Measurements from ENCODE around the gene CDH23. TPM values are rescaled to one million over a fixed set of nuclear protein-coding genes. Genes with fewer than 3 reads are reported as not detected.
"Not testable (repeated sequence)": the region's sequence is repeated elsewhere in the genome, so short reads cannot be mapped to it uniquely, and the experiment has no call there.

CDH23 gene
- total and polyA plus RNA-seq, 7 donors: 1.00 to 3.8 (median 1.9) TPM

GRCh38 chr10:71357792-71358265, 38.9 kb upstream of the CDH23 start:
- no peaks in the 10 kb centered on the region for H3K9me3 ChIP-seq
- no peak for TF ChIP-seq CTCF (IDR thresholded peaks at IDR 0.05)
- intact Hi-C loops (cut with DNase I): no loop called here
- peaks cover 0 to 19% of the 10 kb centered on the region in 2 donors for H3K36me3 ChIP-seq (ENCODE audit: insufficient read depth in 1 of 2, low read depth in 1 of 2)
- peak in 1 of 4 donors; percentile 59 for ATAC-seq
- no peak overlapping the region for H3K27ac ChIP-seq
- H3K4me1 ChIP-seq: no peaks in the 10 kb centered on the region
- H3K27me3 ChIP-seq (ENCODE audit: insufficient read depth in 3 of 3, low read length in 2 of 3): no peaks in the 10 kb centered on the region
- H3K4me3 ChIP-seq: no peak overlapping the region
- DNase-seq: no peak
- WGBS, 3 donors: 50 to 74% (median 65%) methylated on average over 7 of the region's 7 CpGs

- peaks cover 0 to 19% of the 10 kb centered on the region in 2 donors for H3K36me3 ChIP-seq (ENCODE audit: insufficient read depth in 1 of 2, low read depth in 1 of 2)
- H3K27me3 ChIP-seq (ENCODE audit: insufficient read depth in 3 of 3, low read length in 2 of 3): no peaks in the 10 kb centered on the region
- H3K27ac ChIP-seq: no peak overlapping the region
- H3K9me3 ChIP-seq: no peaks in the 10 kb centered on the region
- intact Hi-C loops (cut with DNase I): no loop called here
- no peak for DNase-seq
- H3K4me1 ChIP-seq: no peaks in the 10 kb centered on the region
- no peak for TF ChIP-seq CTCF (IDR thresholded peaks at IDR 0.05)
- no peak for ATAC-seq
- 80 to 93% (median 87%) methylated on average over 8 of the region's 8 CpGs for WGBS, 3 donors
- H3K4me3 ChIP-seq: no peak overlapping the region
Measured at GRCh38 chr10:71358277-71358676, 38.4 kb upstream of the CDH23 start.

GRCh38 chr10:71358906-71359305, 37.8 kb upstream of the CDH23 start:
- H3K4me3 ChIP-seq; DNase-seq; H3K27me3 ChIP-seq (ENCODE audit: insufficient read depth in 3 of 3, low read length in 2 of 3); intact Hi-C loops (cut with DNase I); H3K9me3 ChIP-seq; H3K27ac ChIP-seq; H3K4me1 ChIP-seq; ATAC-seq: not testable (repeated sequence)
- 87 to 93% (median 92%) methylated on average over 10 of the region's 10 CpGs for WGBS, 3 donors
- H3K36me3 ChIP-seq (ENCODE audit: insufficient read depth in 1 of 2, low read depth in 1 of 2): peaks cover 0 to 19% of the 10 kb centered on the region in 2 donors

- Histone ChIP-seq H3K4me3 (no peak overlapping the region), H3K27ac (no peak overlapping the region), H3K4me1 (no peaks in the 10 kb centered on the region), H3K27me3 (ENCODE audit: insufficient read depth in 3 of 3, low read length in 2 of 3) (no peaks in the 10 kb centered on the region), H3K9me3 (no peaks in the 10 kb centered on the region), H3K36me3 (ENCODE audit: insufficient read depth in 1 of 2, low read depth in 1 of 2) (peaks cover 0 to 19% of the 10 kb centered on the region in 2 donors)
- TF ChIP-seq CTCF (IDR thresholded peaks at IDR 0.05): no peak
- intact Hi-C loops (cut with DNase I): no loop called here
- DNase-seq (peak in 1 of 2 donors; percentile 38), ATAC-seq (no peak)
- 65 to 71% (median 66%) methylated on average over 9 of the region's 9 CpGs for WGBS, 3 donors
Measured at GRCh38 chr10:71359364-71360046, 37.2 kb upstream of the CDH23 start.

GRCh38 chr10:71360735-71361134, 36.0 kb upstream of the CDH23 start:
- intact Hi-C loops (cut with DNase I): no loop called here
- Histone ChIP-seq H3K36me3 (ENCODE audit: insufficient read depth in 1 of 2, low read depth in 1 of 2) (peaks cover 0 to 19% of the 10 kb centered on the region in 2 donors), H3K4me3 (no peak overlapping the region), H3K27ac (no peak overlapping the region), H3K9me3 (no peaks in the 10 kb centered on the region), H3K27me3 (ENCODE audit: insufficient read depth in 3 of 3, low read length in 2 of 3) (no peaks in the 10 kb centered on the region), H3K4me1 (no peaks in the 10 kb centered on the region)
- ATAC-seq (no peak), DNase-seq (no peak)
- TF ChIP-seq CTCF (IDR thresholded peaks at IDR 0.05): no peak
- WGBS, 3 donors: 85 to 91% (median 90%) methylated on average over 2 of the region's 2 CpGs

Measured in psoas muscle (tissue), 8 donors.